B cell (primary cell): ENCODE data around the gene TEDDM1.

Source experiments
- CTCF ChIP-seq: fragments of 200-600 bp; IDR thresholded peaks from one replicate; pipeline ENCODE4 v1.8.0; 2022; ENCODE audit warnings: antibody characterized with exemption, mild to moderate bottlenecking
- EZH2 ChIP-seq: IDR thresholded peaks from 2 replicates; pipeline ENCODE4 v1.6.1; 2012; ENCODE audit warnings: borderline replicate concordance, low read depth, mild to moderate bottlenecking, moderate library complexity, low read length; ENCODE audit not compliant: insufficient read depth, poor library complexity, severe bottlenecking

- no peak for TF ChIP-seq CTCF
- no peak for TF ChIP-seq EZH2
Measured at GRCh38 chr1:182392050-182393028, 8.1 kb downstream of the TEDDM1 start.
